Mesenchymal stem cell (in vitro differentiated cells and primary cell): Measurements from ENCODE around the gene PAN3.

Experiments used
- DNase-seq: peaks from one replicate; pipeline ENCODE4 v3.0.0-alpha.2; 2013
- H2AFZ ChIP-seq: one replicate; pipeline ENCODE4 v1.6.1; 2013; ENCODE audit warnings: low read depth, mild to moderate bottlenecking, control low read depth, inconsistent platforms, low read length, moderate library complexity
- H2AK5ac ChIP-seq: 2 replicates; pipeline ENCODE4 v1.6.1; 2013; ENCODE audit warnings: low read length, moderate library complexity, mild to moderate bottlenecking, inconsistent platforms; ENCODE audit not compliant: severe bottlenecking
- H2BK120ac ChIP-seq: one replicate; pipeline ENCODE4 v1.6.1; 2013; ENCODE audit warnings: low read depth, mild to moderate bottlenecking, inconsistent platforms, low read length, moderate library complexity
- H2BK12ac ChIP-seq, 2 experiments: one replicate each; pipeline ENCODE4 v1.6.1; 2013; ENCODE audit warnings: inconsistent platforms in 2 of 2, low read length in 2 of 2, mild to moderate bottlenecking in 2 of 2, moderate library complexity in 2 of 2, control low read depth in 1 of 2
- H2BK15ac ChIP-seq: one replicate; pipeline ENCODE4 v1.6.1; 2013; ENCODE audit warnings: mild to moderate bottlenecking, low read depth, inconsistent platforms; ENCODE audit not compliant: poor library complexity, severe bottlenecking
- H2BK5ac ChIP-seq: 2 replicates; pipeline ENCODE4 v1.6.1; 2013; ENCODE audit warnings: low read depth, mild to moderate bottlenecking, low read length, control low read depth, inconsistent platforms; ENCODE audit not compliant: poor library complexity, severe bottlenecking
- H3K14ac ChIP-seq, 2 experiments: one replicate each; pipeline ENCODE4 v1.6.1; 2013; ENCODE audit warnings: inconsistent platforms in 2 of 2, low read length in 2 of 2, control low read depth in 1 of 2, mild to moderate bottlenecking in 1 of 2, moderate library complexity in 1 of 2
- H3K18ac ChIP-seq, 2 experiments: one replicate each; pipeline ENCODE4 v1.6.1; 2013; ENCODE audit warnings: inconsistent platforms in 2 of 2, low read length in 2 of 2, control low read depth in 1 of 2, low read depth in 1 of 2, mild to moderate bottlenecking in 1 of 2
- H3K23ac ChIP-seq, 2 experiments: one replicate each; pipeline ENCODE4 v1.6.1; 2013; ENCODE audit warnings: inconsistent platforms in 2 of 2, low read length in 2 of 2, mild to moderate bottlenecking in 2 of 2, moderate library complexity in 2 of 2, control low read depth in 1 of 2
- H3K27ac ChIP-seq: 2 replicates; pipeline ENCODE4 v1.5.1; 2013; ENCODE audit warnings: mild to moderate bottlenecking, moderate library complexity, low read length, control low read depth, inconsistent platforms; ENCODE audit not compliant: poor library complexity, severe bottlenecking
- H3K27me3 ChIP-seq, 2 experiments: 2 replicates each; pipeline versions ENCODE4 v1.6.1 to v1.7.0; 2013; ENCODE audit warnings: low read length in 2 of 2, mild to moderate bottlenecking in 2 of 2, moderate library complexity in 2 of 2, control low read depth in 1 of 2, inconsistent platforms in 1 of 2; ENCODE audit not compliant: control insufficient read depth in 1 of 2, insufficient read depth in 1 of 2
- H3K36me3 ChIP-seq, 2 experiments: 2 replicates each; pipeline versions ENCODE4 v1.6.1 to v1.7.0; 2013; ENCODE audit warnings: low read length in 2 of 2, control low read depth in 1 of 2, inconsistent platforms in 1 of 2, low read depth in 1 of 2, mild to moderate bottlenecking in 1 of 2; ENCODE audit not compliant: insufficient read depth in 2 of 2, control insufficient read depth in 1 of 2
- H3K4ac ChIP-seq, 2 experiments: one replicate each; pipeline ENCODE4 v1.6.1; 2013; ENCODE audit warnings: inconsistent platforms in 2 of 2, low read length in 2 of 2, mild to moderate bottlenecking in 2 of 2, moderate library complexity in 2 of 2, control low read depth in 1 of 2, low read depth in 1 of 2
- H3K4me1 ChIP-seq: 2 replicates; pipeline ENCODE4 v1.6.1; 2013; ENCODE audit warnings: low read depth, low read length, control low read depth; ENCODE audit not compliant: control insufficient read depth, insufficient read depth
- H3K4me2 ChIP-seq: 2 replicates; pipeline ENCODE4 v1.6.1; 2013; ENCODE audit warnings: low read length, mild to moderate bottlenecking, inconsistent platforms; ENCODE audit not compliant: poor library complexity, severe bottlenecking
- H3K4me3 ChIP-seq, 2 experiments: 2 replicates each; pipeline versions ENCODE4 v1.5.1 to v1.7.0; 2013; ENCODE audit warnings: low read length in 2 of 2, mild to moderate bottlenecking in 2 of 2, control low read depth in 1 of 2, low read depth in 1 of 2; ENCODE audit not compliant: insufficient read depth in 1 of 2
- H3K79me1 ChIP-seq: replicated peaks from 2 replicates; pipeline ENCODE4 v1.6.1; 2013; ENCODE audit warnings: mild to moderate bottlenecking, control low read depth, low read length, inconsistent platforms; ENCODE audit not compliant: poor library complexity, severe bottlenecking
- H3K9ac ChIP-seq: 2 replicates; pipeline ENCODE4 v1.7.0; 2013; ENCODE audit warnings: mild to moderate bottlenecking, low read length, moderate library complexity
- H3K9me3 ChIP-seq: 2 replicates; pipeline ENCODE4 v1.7.0; 2013; ENCODE audit warnings: mild to moderate bottlenecking, low read length; ENCODE audit not compliant: control insufficient read depth
- H4K8ac ChIP-seq: one replicate; pipeline ENCODE4 v1.6.1; 2013; ENCODE audit warnings: inconsistent platforms, mild to moderate bottlenecking, low read length, moderate library complexity
- H4K91ac ChIP-seq: one replicate; pipeline ENCODE4 v1.6.1; 2013; ENCODE audit warnings: mild to moderate bottlenecking, low read length, inconsistent platforms
- WGBS: methylation state at CpG from one replicate; pipeline ENCODE4 v1.1.7; 2013; ENCODE audit warnings: mixed read lengths; 5-methylcytosine and 5-hydroxymethylcytosine counted together

PAN3 gene

GRCh38 chr13:28319528-28319927 lies 181.2 kb downstream of the PAN3 start:
- peaks cover 5% of the 10 kb centered on the region for H3K4me1 ChIP-seq
- no peak overlapping the region for H3K4me3 ChIP-seq
- no peak overlapping the region for H4K8ac ChIP-seq
- H2AFZ ChIP-seq = no peak overlapping the region
- no peak overlapping the region for H3K23ac ChIP-seq
- H2BK120ac ChIP-seq = no peak overlapping the region
- no peak overlapping the region for H3K14ac ChIP-seq
- no peak overlapping the region for H3K9ac ChIP-seq
- no peak overlapping the region for H2BK15ac ChIP-seq
- no peak for DNase-seq
- H2BK12ac ChIP-seq = no peak overlapping the region
- H3K27ac ChIP-seq = no peak overlapping the region
- no peak overlapping the region for H2BK5ac ChIP-seq
- WGBS = 87% methylated on average over 4 of the region's 5 CpGs
- no peak overlapping the region for H3K4me2 ChIP-seq
- H2AK5ac ChIP-seq = no peak overlapping the region
- H3K4ac ChIP-seq = no peak overlapping the region
- H3K36me3 ChIP-seq = no peaks in the 10 kb centered on the region
- no peak overlapping the region for H3K18ac ChIP-seq
- H3K27me3 ChIP-seq = no peaks in the 10 kb centered on the region
- no peaks in the 10 kb centered on the region for H3K79me1 ChIP-seq
- no peak overlapping the region for H4K91ac ChIP-seq
- no peaks in the 10 kb centered on the region for H3K9me3 ChIP-seq

DNA sequence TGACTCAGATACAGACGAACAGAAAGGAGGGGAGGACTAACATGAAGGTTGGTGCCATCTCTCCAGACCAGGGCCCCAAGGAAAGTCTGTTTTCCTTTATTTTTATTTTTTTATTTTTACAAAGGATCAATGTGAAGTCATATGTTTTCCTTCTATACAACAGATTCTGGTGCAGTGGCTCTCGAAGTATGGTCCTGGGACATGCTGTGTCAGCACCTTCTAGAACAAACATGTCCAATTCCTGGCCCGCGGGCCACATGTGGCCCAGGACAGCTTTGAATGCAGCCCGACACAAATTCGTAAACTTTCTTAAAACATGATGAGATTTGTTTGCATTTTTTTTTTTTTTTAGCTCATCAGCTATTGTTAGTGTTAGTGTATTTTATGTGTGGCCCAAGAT lies 181.9 kb downstream of the PAN3 start:
- WGBS = 99% methylated on average over 4 of the region's 6 CpGs
- Histone ChIP-seq H3K4me2 (no peak overlapping the region), H4K8ac (no peak overlapping the region), H2BK15ac (no peak overlapping the region), H3K23ac (no peak overlapping the region), H3K4ac (no peak overlapping the region), H2AK5ac (no peak overlapping the region), H3K18ac (no peak overlapping the region), H3K27ac (no peak overlapping the region), H3K4me3 (no peak overlapping the region), H3K4me1 (peaks cover 5% of the 10 kb centered on the region), H3K14ac (no peak overlapping the region), H2AFZ (no peak overlapping the region), H3K9ac (no peak overlapping the region), H3K79me1 (no peaks in the 10 kb centered on the region), H2BK120ac (no peak overlapping the region), H2BK5ac (no peak overlapping the region), H3K9me3 (no peaks in the 10 kb centered on the region), H3K27me3 (no peaks in the 10 kb centered on the region), H3K36me3 (no peaks in the 10 kb centered on the region), H4K91ac (no peak overlapping the region), H2BK12ac (no peak overlapping the region)
- DNase-seq = no peak

- Histone ChIP-seq H3K9me3 (no peaks in the 10 kb centered on the region), H3K79me1 (no peaks in the 10 kb centered on the region), H2BK15ac (no peak overlapping the region), H2AK5ac (no peak overlapping the region), H3K14ac (no peak overlapping the region), H3K27ac (no peak overlapping the region), H3K4me3 (no peak overlapping the region), H3K27me3 (no peaks in the 10 kb centered on the region), H3K4ac (no peak overlapping the region), H3K36me3 (no peaks in the 10 kb centered on the region), H4K91ac (no peak overlapping the region), H2BK12ac (peak overlapping the region; percentile 8 to 45), H3K4me1 (peaks cover 3% of the 10 kb centered on the region), H3K18ac (peak overlapping the region in 1 of 2 experiments; percentile 4), H2BK120ac (no peak overlapping the region), H3K23ac (no peak overlapping the region), H2AFZ (no peak overlapping the region), H3K4me2 (no peak overlapping the region), H2BK5ac (no peak overlapping the region), H3K9ac (no peak overlapping the region), H4K8ac (no peak overlapping the region)
- WGBS = 42% methylated on average over 10 of the region's 11 CpGs
- DNase-seq = peak; percentile 93
Observed at GRCh38 chr13:28320884-28321574, 182.7 kb downstream of the PAN3 start.

GRCh38 chr13:28321756-28322155 lies 183.4 kb downstream of the PAN3 start:
- H3K9ac ChIP-seq = no peak overlapping the region
- no peak overlapping the region for H2BK15ac ChIP-seq
- no peak overlapping the region for H3K23ac ChIP-seq
- no peak overlapping the region for H2BK120ac ChIP-seq
- no peaks in the 10 kb centered on the region for H3K4me1 ChIP-seq
- 86% methylated on average over 1 of the region's 2 CpGs for WGBS
- H2AK5ac ChIP-seq = no peak overlapping the region
- H2BK12ac ChIP-seq = no peak overlapping the region
- no peak overlapping the region for H4K8ac ChIP-seq
- H3K14ac ChIP-seq = no peak overlapping the region
- no peaks in the 10 kb centered on the region for H3K27me3 ChIP-seq
- H3K4me3 ChIP-seq = no peak overlapping the region
- no peak overlapping the region for H3K18ac ChIP-seq
- H4K91ac ChIP-seq = no peak overlapping the region
- peak; percentile 48 for DNase-seq
- no peak overlapping the region for H2BK5ac ChIP-seq
- peak overlapping the region in 1 of 2 experiments; percentile 12 for H3K4ac ChIP-seq
- H3K27ac ChIP-seq = no peak overlapping the region
- H3K36me3 ChIP-seq = no peaks in the 10 kb centered on the region
- no peaks in the 10 kb centered on the region for H3K9me3 ChIP-seq
- no peaks in the 10 kb centered on the region for H3K79me1 ChIP-seq
- no peak overlapping the region for H3K4me2 ChIP-seq
- H2AFZ ChIP-seq = no peak overlapping the region
